Activated gamma-delta T cell treated with Interleukin-2 at 50 U/mL for 16 hours (primary cell): ENCODE measurements around the gene STEAP1.

Experiments used
- DNase-seq: peaks from one replicate; pipeline ENCODE4 v3.0.0-alpha.2; 2020

Gene STEAP1

GRCh38 chr7:90213521-90213920, 59.3 kb downstream of the STEAP1 start:
- no peak for DNase-seq
